GM10847 (cell line): ENCODE data around the gene TIFAB.

Experiments
- POLR2A ChIP-seq: IDR thresholded peaks from 2 replicates; pipeline ENCODE4 v1.6.1; 2011; ENCODE audit not compliant: insufficient read length; ENCODE audit errors: extremely low read depth

TIFAB gene

DNA sequence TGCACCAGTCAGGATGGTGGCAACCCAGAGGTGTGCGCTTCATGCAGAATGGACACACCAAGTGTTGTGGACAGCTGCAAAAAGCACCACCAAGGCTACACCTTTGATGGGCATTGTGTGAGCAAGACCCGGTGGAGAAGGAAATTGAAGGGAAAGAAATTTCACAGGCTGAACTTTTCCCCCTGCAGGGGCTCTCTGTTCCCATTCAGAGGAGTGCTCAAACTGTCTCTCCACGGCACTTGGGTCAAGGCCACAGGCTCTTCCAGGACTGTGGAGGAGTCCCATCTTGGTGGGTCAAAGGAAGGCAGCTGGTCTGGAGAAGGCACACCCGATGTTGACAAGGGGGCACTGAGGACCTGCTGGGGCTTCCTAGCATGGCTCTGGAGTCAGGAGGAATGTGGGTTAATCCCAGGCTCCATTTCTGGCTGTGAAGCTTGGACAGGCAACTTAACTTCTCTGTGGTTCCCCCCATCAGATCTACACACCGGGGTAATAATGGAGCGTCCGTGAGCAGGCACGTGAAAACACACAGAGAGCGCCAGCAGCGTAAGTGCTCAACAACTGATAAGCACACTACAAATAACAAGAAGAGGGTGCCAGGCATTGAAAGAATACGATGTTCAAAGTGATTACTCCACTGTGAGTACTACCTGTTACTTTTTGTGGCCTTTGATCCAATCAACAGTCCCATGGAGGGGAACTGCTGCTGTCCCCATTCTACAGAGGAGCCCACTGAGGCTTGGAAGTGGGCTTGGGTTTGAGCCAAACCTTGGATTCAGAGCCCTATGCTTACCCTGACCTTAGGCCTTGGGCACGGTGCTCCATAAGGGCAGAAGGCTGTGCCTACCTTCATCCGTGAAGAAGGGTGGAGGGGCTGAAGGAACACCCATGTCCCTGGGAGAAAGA, 34.2 kb upstream of the TIFAB start:
- no peak for TF ChIP-seq POLR2A

GRCh38 chr5:135484674-135485086, 32.5 kb upstream of the TIFAB start:
- no peak for TF ChIP-seq POLR2A

DNA sequence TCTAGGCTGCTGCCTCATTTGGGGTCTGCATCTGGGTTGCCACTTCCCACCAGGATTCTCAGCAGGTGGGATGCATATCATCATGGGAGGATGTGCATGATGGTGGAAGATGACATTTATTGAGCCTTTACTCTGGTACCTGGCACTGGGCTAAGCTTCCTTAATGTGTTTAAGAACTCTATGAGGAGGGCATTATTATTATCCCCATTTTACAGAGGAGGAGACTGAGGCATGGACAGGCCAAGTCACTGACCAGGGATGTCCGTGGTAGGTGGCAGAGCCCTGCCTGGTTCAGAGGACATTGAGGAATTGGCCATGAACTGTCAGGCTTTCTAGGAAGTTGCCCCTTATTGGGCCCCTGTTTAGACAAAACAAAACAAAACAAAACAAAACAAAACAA, 31.1 kb upstream of the TIFAB start:
- TF ChIP-seq POLR2A, result no peak

- TF ChIP-seq POLR2A, result no peak
Observed at GRCh38 chr5:135482381-135482933, 30.3 kb upstream of the TIFAB start.

DNA sequence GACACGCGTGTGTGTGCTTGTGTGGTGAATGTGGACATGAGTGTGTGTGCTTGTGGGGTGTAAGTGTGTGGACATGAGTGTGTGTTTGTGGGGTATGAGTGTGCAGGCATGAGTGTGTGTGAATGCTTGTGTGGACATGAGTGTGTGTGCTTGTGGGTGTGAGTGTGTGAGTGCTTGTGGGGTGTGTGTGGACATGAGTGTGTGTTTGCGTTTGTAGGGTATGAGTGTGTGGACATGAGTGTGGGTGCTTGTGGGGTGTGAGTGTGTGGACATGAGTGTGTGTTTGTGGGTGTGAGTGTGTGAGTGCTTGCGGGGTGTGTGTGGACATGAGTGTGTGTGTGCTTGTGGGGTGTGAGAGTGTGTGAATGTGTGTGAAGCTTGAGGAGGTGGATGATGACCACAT, 29.8 kb upstream of the TIFAB start:
- TF ChIP-seq POLR2A, result no peak

DNA sequence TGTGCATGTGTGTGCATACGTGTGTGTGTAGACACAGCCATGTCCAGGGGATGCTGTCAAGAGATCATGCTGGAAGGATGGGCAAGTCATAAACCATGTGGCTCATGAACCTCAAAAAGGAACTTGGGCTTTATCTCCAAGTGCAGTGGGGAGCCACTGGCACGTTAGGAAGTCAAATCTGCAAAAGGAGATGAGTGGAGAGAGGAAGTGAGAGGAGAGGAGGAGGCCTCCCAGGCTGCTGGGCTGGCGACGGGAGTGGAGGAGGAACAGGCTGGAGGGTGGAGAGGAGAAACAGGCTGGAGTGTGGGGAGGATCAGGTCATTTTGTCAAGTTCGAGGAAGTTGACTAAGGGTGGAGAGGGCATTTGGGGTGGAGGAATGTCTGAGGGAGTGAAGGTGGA, 29.2 kb upstream of the TIFAB start:
- no peak for TF ChIP-seq POLR2A

- no peak for TF ChIP-seq POLR2A
Observed at GRCh38 chr5:135480511-135480910, 28.4 kb upstream of the TIFAB start.

DNA sequence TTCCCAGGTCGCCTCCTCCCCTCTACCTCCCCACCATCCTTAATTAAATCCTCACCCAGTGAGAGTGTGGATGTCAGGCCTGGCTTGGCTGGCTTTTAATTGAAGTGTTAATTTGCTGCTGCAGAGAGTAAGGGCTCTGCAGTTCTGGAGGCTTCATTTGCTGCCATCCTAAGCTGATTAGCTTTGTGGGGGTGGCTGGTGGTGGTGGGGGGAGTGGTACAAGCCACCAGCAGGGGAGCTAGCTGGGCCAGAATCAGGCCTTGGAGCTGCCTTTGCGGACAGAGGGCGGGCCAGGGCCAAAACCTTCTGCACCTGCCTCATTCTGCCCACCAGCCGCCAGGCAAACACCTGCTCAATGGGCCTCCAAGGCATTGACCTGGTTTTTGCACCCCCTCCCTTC, 26.8 kb upstream of the TIFAB start:
- TF ChIP-seq POLR2A, result no peak

DNA sequence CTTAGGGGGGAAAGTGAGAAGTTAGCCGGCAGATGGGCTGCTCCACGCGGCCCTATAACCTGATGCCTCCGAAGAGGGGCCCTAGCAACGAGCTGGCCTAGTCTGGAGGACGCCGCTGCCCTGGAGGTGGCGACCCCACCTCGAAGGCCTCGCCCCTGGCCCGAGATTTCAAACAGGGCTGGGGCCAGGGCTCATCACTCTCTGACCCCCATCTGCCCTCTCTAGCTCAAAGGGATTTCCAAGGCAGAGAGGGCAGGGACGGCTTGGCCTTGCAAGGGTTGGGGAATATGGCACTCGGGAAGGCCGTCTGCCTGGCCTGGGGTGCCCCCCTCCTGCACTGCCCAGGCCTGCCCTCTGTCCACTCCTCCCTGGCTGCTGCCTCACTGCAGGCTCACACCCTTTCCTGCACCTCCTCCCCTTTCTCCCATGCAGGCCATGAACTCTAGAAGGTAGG, 25.5 kb upstream of the TIFAB start:
- TF ChIP-seq POLR2A, result no peak

DNA sequence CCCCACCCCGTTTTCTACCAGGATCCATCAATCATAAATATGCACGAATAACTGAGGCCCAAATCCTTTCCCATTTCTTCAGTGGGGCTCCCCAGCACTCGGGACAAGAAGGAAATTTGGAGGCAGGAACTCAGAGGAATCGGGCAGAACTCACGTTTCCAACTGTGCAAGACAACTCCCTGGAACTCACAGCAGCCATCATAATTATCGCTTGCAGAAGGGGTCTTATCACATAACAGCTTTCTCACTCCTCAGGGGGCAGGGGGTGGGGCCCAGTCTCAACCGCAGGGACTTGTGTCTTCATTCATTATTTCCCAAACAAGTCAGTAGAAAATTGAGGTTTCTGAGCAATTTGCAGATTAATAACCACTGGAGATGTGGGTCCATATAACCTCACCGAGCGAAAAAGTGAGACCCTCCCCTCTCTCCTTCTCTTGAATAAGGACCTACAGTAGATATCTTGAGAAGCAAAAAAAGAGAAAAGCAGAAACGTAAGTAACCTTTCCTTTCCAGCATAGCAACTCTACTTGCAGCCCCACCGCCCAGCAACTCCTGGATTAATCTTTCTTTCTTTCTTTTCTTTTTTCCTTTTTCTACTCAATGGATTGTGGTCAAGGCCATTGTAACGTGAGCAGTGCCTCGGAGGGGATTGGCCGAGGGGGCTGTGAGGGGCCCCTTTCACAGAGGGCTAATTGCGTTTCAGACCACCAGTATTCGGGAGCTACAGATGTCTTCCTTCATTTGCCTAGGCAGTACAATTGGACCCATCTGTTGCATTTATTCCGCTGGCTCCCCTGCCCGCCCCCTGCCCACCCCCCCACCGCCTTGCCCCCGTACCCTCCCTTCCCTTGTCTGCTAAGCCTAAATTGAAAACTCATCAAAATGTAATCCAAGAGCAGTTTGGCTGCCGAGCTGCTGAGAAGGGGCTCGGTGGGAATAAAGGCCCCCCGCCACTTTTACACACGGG, 24.7 kb upstream of the TIFAB start:
- no peak for TF ChIP-seq POLR2A

DNA sequence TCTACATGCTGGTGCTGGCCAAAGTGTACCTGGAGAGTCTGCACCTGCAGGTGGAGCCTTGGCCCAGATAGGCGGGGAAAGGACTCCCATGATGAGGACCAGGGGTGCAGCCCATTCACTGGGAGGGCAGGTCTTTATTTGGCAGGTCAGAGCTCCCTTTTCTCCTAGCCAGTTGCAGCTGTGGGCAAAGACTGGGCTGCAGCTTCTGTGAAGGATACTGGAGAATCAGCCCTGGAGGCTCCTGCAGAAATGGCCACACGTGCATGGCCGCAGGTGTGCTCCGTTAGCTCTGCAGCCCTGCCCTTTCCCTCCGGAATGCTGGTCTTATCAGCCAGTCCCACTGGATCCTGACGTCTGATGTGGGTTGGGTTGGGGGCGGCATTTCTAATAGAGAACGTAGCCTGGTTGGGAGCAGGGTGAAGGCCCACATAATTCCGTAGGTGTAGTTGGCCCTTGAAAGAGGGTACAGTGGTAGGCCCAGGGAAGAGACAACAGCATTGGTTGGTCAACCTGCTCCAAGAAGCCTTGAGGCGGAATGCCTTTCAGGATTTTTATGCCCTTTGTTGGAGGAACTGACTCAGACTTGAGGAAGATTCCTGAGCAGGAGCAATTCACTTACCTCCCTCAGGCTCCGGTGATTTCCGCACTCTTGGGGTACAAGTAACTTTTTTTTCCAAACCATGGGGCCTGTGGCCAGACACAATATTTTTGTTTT, 22.0 kb upstream of the TIFAB start:
- no peak for TF ChIP-seq POLR2A

DNA sequence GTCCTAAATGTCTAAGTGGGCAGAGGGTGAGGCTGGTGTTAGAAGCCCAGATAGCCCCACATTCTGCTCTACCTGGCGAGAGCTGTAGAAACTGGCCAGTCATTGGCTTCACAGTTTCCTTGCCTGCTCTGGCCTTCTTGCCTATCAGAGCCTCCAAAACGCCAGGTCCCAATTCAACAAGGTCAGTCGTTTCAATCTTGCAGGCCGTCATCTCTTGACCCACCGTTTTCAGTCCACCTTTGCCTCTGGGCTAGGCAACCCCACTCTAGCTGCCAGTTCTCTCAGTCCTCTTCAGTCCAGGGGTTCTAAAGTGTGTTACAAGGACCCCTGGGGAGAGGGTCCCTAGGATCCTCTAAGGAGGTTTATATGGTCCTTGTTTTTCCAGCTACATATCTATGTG, 20.0 kb upstream of the TIFAB start:
- no peak for TF ChIP-seq POLR2A

DNA sequence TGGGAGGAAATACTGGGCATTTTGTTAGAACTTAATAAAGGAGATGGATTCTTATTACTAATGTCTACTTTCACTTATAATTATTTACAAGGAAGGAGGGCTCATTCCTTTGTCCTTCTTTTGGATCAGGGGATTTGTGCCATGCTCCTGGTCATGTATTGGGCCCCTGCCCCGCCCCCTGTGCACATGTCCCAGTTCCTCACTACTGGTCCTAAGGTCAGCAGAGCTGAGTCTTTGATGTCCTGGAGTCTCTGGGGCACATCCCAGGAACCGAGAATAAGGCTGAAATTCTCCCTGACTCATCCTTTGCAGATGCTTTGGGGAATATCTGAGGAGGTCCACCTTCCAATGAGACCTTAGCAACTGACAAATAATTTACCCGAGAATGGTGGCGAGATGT, 19.6 kb upstream of the TIFAB start:
- no peak for TF ChIP-seq POLR2A

GRCh38 chr5:135469911-135470310, 17.8 kb upstream of the TIFAB start:
- no peak for TF ChIP-seq POLR2A

DNA sequence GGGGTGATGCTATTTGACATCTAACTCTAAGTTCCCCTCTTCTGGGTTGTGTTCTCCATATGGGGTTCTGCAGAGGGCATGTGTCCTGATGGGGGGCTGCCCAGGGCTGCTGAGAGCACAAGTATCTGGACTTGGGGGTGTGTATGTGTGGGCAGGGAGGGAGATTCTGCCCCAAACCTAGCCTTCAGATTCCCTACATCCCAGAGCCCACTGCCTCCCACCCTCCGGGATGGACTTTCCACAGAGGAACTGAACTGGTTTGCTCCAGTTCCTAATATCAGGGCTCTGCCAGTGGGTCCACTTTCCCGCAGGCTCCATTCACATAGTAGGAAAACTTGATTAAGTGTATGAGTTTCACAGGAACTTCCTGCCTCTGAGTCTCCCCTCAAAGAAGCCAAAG, 16.4 kb upstream of the TIFAB start:
- TF ChIP-seq POLR2A, result no peak
